Fibroblast of lung (primary cell): ENCODE measurements around the gene PDE4D. TPM values are rescaled to one million over a fixed set of nuclear protein-coding genes. Genes with fewer than 3 reads are reported as not detected.

ENCODE experiments used
- DNase-seq, 2 donors: peaks; one replicate each; pipeline versions ENCODE4 v3.0.0 to v3.0.0-alpha.2; 2010; ENCODE audit warnings: low read depth in 2 of 2
- H2AFZ ChIP-seq: 2 replicates; pipeline ENCODE4 v1.5.1; 2012; ENCODE audit warnings: low read length, control low read depth, inconsistent platforms
- H3K27ac ChIP-seq: 2 replicates; pipeline ENCODE4 v1.5.1; 2011; ENCODE audit warnings: low read length, control low read depth; ENCODE audit not compliant: insufficient read depth
- H3K27me3 ChIP-seq: 2 replicates; pipeline ENCODE4 v1.5.1; 2011; ENCODE audit warnings: mild to moderate bottlenecking, low read length; ENCODE audit not compliant: control insufficient read depth, insufficient read depth
- H3K36me3 ChIP-seq: 2 replicates; pipeline ENCODE4 v1.5.1; 2011; ENCODE audit warnings: low read length; ENCODE audit not compliant: control insufficient read depth, insufficient read depth
- H3K4me1 ChIP-seq: 2 replicates; pipeline ENCODE4 v1.5.1; 2011; ENCODE audit warnings: low read length; ENCODE audit not compliant: control insufficient read depth, insufficient read depth; ENCODE audit errors: extremely low read depth
- H3K4me2 ChIP-seq: 2 replicates; pipeline ENCODE4 v1.5.1; 2011; ENCODE audit warnings: low read length, control low read depth; ENCODE audit not compliant: insufficient read depth; ENCODE audit errors: extremely low read depth
- H3K4me3 ChIP-seq, 4 experiments: fragments of 200-600 bp in 1 of 4; sonication (generic) in 1 of 4; replicated peaks in 1 of 4; 2 replicates each; pipeline ENCODE4 v1.5.1; 2011 to 2016; ENCODE audit warnings: low read length in 4 of 4, low read depth in 3 of 4, mild to moderate bottlenecking in 3 of 4, control low read depth in 2 of 4, inconsistent platforms in 1 of 4, mixed read lengths in 1 of 4; ENCODE audit not compliant: insufficient read depth in 1 of 4; ENCODE audit errors: control extremely low read depth in 1 of 4
- H3K79me2 ChIP-seq: 2 replicates; pipeline ENCODE4 v1.5.1; 2012; ENCODE audit warnings: mild to moderate bottlenecking, low read length, inconsistent platforms; ENCODE audit not compliant: control insufficient read depth, insufficient read depth
- H3K9ac ChIP-seq: 2 replicates; pipeline ENCODE4 v1.5.1; 2011; ENCODE audit warnings: mild to moderate bottlenecking, low read length, control low read depth; ENCODE audit not compliant: insufficient read depth
- H3K9me3 ChIP-seq: 2 replicates; pipeline ENCODE4 v1.5.1; 2012; ENCODE audit warnings: low read depth, low read length; ENCODE audit not compliant: control insufficient read depth, insufficient read depth
- H4K20me1 ChIP-seq: 2 replicates; pipeline ENCODE4 v1.5.1; 2011; ENCODE audit warnings: low read length; ENCODE audit not compliant: control insufficient read depth, insufficient read depth; ENCODE audit errors: extremely low read depth
- CTCF ChIP-seq, 2 donors: IDR thresholded peaks in 1 of 2; conservative IDR thresholded peaks in 1 of 2; 1 replicate in 1 of 2; 2 replicates in 1 of 2; pipeline ENCODE4 v1.5.1; 2011 to 2012; ENCODE audit warnings: low read length in 2 of 2, control low read depth in 1 of 2, inconsistent platforms in 1 of 2, low read depth in 1 of 2, mild to moderate bottlenecking in 1 of 2
- EZH2 ChIP-seq: IDR thresholded peaks from 2 replicates; pipeline ENCODE4 v1.5.1; 2012; ENCODE audit warnings: low read length, control low read depth, mild to moderate bottlenecking; ENCODE audit errors: missing control alignments
- polyA plus RNA-seq, 2 donors: library from polyadenylated mRNA; depleted of rRNA in 1 of 2; stranded (reverse) in 1 of 2; unstranded in 1 of 2; fragments of >200 nt; gene quantifications; 2 replicates each; pipeline ENCODE4 v1.2.1, GENCODE V29; 2011 to 2012; ENCODE audit warnings: missing spikeins in 1 of 2
- total RNA-seq: library from RNA; depleted of rRNA; stranded (reverse); fragments of >200 nt; gene quantifications from 2 replicates; pipeline ENCODE4 v1.2.1, GENCODE V29; 2014

Gene PDE4D
- total and polyA plus RNA-seq, 2 donors (not counting 1 experiment from before 2014, with no cell fraction given), result 2.1 to 8.3 TPM

DNA sequence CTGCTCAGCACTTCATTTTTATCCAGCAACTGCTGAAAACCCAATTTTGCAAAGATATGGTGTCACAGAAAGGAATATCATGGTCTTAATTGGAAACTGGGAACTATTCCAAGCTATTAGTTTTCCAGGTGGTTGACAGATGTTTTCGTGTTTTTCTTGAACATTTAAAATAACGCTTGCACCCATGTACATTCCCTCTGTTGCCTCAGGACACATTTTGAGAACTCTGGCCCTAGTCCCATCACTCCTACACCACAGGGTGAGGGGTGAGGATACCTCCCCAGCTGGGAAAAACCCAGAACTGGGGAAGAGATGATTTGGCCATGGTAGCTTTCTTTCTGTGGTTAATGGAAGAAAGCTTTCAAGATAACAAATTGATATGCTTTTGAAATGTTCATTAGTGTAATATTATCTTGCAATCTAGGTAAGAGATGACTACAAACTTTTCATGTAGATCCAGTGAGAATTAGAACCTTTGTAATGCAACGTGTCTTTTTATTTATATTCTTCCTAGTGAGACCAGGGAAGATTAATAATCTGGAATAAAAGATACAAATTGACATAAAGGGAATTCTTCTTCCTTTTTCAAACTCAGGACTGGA lies 683.7 kb downstream of the PDE4D start:
- no peak overlapping the region for H3K9ac ChIP-seq
- H3K27me3 ChIP-seq, result no peaks in the 10 kb centered on the region
- no peaks in the 10 kb centered on the region for H3K9me3 ChIP-seq
- no peak overlapping the region for H3K4me2 ChIP-seq
- no peak overlapping the region for H3K4me3 ChIP-seq
- no peaks in the 10 kb centered on the region for H3K4me1 ChIP-seq
- H3K79me2 ChIP-seq, result no peaks in the 10 kb centered on the region
- H3K36me3 ChIP-seq, result no peaks in the 10 kb centered on the region
- H4K20me1 ChIP-seq, result no peaks in the 10 kb centered on the region
- peak; percentile 54 to 78 for DNase-seq
- TF ChIP-seq CTCF (conservative IDR thresholded peaks at IDR 0.05 in 1 of 2, IDR thresholded peaks at IDR 0.05 in 1 of 2; ENCODE audit: low read depth in 1 of 2, low read length in 2 of 2), result no peak
- no peak for TF ChIP-seq EZH2
- H2AFZ ChIP-seq, result no peak overlapping the region
- no peak overlapping the region for H3K27ac ChIP-seq

- Histone ChIP-seq H2AFZ (no peak overlapping the region), H3K36me3 (no peaks in the 10 kb centered on the region), H3K4me2 (no peak overlapping the region), H3K4me3 (no peak overlapping the region), H4K20me1 (no peaks in the 10 kb centered on the region), H3K4me1 (no peaks in the 10 kb centered on the region), H3K9ac (no peak overlapping the region), H3K9me3 (no peaks in the 10 kb centered on the region), H3K79me2 (no peaks in the 10 kb centered on the region), H3K27me3 (no peaks in the 10 kb centered on the region), H3K27ac (no peak overlapping the region)
- TF ChIP-seq EZH2 (no peak), CTCF (conservative IDR thresholded peaks at IDR 0.05 in 1 of 2, IDR thresholded peaks at IDR 0.05 in 1 of 2; ENCODE audit: low read depth in 1 of 2, low read length in 2 of 2) (no peak)
- DNase-seq, result no peak
These were observed 685.1 kb downstream of the PDE4D start for GRCh38 chr5:59208474-59208873.

GRCh38 chr5:59207401-59207800 lies 686.1 kb downstream of the PDE4D start:
- no peaks in the 10 kb centered on the region for H4K20me1 ChIP-seq
- TF ChIP-seq CTCF (conservative IDR thresholded peaks at IDR 0.05 in 1 of 2, IDR thresholded peaks at IDR 0.05 in 1 of 2; ENCODE audit: low read depth in 1 of 2, low read length in 2 of 2) (no peak), EZH2 (no peak)
- H2AFZ ChIP-seq, result no peak overlapping the region
- H3K79me2 ChIP-seq, result no peaks in the 10 kb centered on the region
- peak in 1 of 2 donors; percentile 40 for DNase-seq
- H3K36me3 ChIP-seq, result no peaks in the 10 kb centered on the region
- no peaks in the 10 kb centered on the region for H3K4me1 ChIP-seq
- no peaks in the 10 kb centered on the region for H3K27me3 ChIP-seq
- H3K4me2 ChIP-seq, result no peak overlapping the region
- H3K27ac ChIP-seq, result no peak overlapping the region
- H3K4me3 ChIP-seq, result no peak overlapping the region
- H3K9ac ChIP-seq, result no peak overlapping the region
- H3K9me3 ChIP-seq, result no peaks in the 10 kb centered on the region
